Omental fat pad (tissue), 4 donors: ENCODE data around the gene AP2A2. TPM values are rescaled to one million over a fixed set of nuclear protein-coding genes. Genes with fewer than 3 reads are reported as not detected.

Experiments used
- ATAC-seq: fragments of 150-250 bp; one replicate; pipeline ENCODE4 v1.9.1; 2016; ENCODE audit warnings: mild to moderate bottlenecking, moderate library complexity; ENCODE audit not compliant: low FRiP score
- DNase-seq: peaks from one replicate; pipeline ENCODE4 v3.0.0-alpha.2; 2019; ENCODE audit warnings: low spot score
- total RNA-seq, 4 donors: library from RNA; depleted of rRNA; stranded (reverse); fragments of >200 nt; gene quantifications; one replicate each; pipeline ENCODE4 v1.1.0, GENCODE V29; 2016
- TF ChIP-seq, protein P1 (sequence below), 3 donors: fragments of 450-650 bp; IDR thresholded peaks; one replicate each; pipeline ENCODE4 v1.5.1; 2016 to 2017; ENCODE audit warnings: antibody characterized with exemption in 3 of 3, mild to moderate bottlenecking in 3 of 3, moderate library complexity in 2 of 3

AP2A2 gene
- total RNA-seq, 4 donors from 2014 or later: 68.4 to 126 (median 99.2) TPM

- TF ChIP-seq, protein P1, sequence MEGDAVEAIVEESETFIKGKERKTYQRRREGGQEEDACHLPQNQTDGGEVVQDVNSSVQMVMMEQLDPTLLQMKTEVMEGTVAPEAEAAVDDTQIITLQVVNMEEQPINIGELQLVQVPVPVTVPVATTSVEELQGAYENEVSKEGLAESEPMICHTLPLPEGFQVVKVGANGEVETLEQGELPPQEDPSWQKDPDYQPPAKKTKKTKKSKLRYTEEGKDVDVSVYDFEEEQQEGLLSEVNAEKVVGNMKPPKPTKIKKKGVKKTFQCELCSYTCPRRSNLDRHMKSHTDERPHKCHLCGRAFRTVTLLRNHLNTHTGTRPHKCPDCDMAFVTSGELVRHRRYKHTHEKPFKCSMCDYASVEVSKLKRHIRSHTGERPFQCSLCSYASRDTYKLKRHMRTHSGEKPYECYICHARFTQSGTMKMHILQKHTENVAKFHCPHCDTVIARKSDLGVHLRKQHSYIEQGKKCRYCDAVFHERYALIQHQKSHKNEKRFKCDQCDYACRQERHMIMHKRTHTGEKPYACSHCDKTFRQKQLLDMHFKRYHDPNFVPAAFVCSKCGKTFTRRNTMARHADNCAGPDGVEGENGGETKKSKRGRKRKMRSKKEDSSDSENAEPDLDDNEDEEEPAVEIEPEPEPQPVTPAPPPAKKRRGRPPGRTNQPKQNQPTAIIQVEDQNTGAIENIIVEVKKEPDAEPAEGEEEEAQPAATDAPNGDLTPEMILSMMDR (IDR thresholded peaks at IDR 0.05): no peak
- DNase-seq: no peak
- ATAC-seq: no peak
These were observed 50.9 kb downstream of the AP2A2 start for GRCh38 chr11:976431-977160.

GRCh38 chr11:977830-978720 is 52.4 kb downstream of the AP2A2 start:
- no peak for DNase-seq
- TF ChIP-seq, protein P1 (IDR thresholded peaks at IDR 0.05): no peak
- ATAC-seq: no peak

GRCh38 chr11:978781-979180 is 53.1 kb downstream of the AP2A2 start:
- ATAC-seq (no peak), DNase-seq (no peak)
- TF ChIP-seq, protein P1 (IDR thresholded peaks at IDR 0.05): no peak

DNA sequence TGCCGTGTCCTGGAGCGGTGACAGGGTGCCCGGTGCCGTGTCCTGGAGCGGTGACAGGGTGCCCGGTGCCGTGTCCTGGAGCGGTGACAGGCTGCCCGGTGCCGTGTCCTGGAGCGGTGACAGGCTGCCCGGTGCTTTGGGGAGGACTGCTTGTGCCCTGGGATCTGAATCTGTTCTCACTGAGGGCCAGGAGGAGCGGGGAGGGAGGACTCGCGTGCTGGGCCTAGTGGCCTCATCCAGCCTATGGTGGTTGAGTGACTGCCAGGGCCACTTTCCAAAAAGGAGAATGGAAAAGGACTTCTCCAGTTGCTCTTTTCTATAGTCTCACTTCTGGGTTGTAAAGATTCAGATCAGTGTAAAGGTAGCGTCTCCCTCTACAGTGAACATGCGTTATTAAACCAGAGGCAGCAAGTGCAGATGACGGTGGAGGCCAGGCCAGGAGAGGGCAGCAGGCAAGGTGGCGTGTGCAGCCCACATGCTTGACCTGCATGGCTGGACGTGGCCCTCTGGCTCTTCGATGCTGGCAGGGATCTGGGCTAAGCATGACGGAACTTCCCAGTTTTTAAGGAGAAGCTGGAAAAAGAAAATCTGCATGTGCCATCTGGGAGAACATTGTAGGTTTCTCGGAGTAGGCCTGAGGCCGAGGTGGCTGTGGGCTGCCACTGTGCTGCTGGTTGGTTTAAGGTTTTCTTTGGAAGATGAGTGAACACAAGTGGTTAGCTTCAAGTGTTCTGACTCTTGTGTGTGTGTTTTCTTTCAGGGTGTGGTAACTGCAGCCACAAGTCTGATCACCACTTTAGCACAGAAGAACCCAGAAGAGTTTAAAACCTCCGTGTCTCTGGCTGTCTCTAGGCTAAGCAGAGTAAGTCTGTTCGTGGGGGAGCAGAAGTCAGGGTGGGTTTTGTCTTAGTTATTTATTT is 55.0 kb downstream of the AP2A2 start:
- no peak for ATAC-seq
- TF ChIP-seq, protein P1 (IDR thresholded peaks at IDR 0.05): no peak
- DNase-seq: no peak

GRCh38 chr11:981764-982163 is 56.1 kb downstream of the AP2A2 start:
- DNase-seq: no peak
- TF ChIP-seq, protein P1 (IDR thresholded peaks at IDR 0.05): no peak
- no peak for ATAC-seq

DNA sequence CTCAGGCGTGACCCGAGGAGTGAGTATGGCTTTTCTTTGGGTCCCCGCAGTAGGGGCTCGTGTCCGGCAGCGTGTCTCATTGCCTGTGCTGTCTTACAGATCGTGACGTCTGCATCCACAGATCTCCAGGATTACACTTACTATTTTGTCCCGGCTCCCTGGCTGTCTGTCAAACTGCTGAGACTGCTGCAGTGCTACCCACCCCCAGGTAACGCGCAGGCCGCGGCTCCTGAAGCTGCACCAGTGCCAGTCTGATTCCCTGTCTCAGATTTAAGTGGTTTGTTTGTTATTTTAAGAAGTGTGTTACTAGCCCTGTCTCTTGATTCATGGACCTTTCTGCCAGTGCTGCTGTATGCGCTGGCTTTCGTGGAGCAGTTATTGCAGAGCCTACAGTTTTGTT is 58.9 kb downstream of the AP2A2 start:
- ATAC-seq: no peak
- TF ChIP-seq, protein P1 (IDR thresholded peaks at IDR 0.05): no peak

More for the DNA sequence above, 58.9 kb downstream of the AP2A2 start:
- DNase-seq: no peak
